Activated T-cell treated with anti-CD3 and anti-CD28 coated beads for 48 hours (primary cell): ENCODE measurements around the gene DNAJC18.

Source experiments
- DNase-seq: peaks from one replicate; pipeline ENCODE4 v3.0.0-alpha.2; 2020; ENCODE audit warnings: low read depth

The DNAJC18 gene

GRCh38 chr5:139403418-139403786 is 35.9 kb downstream of the DNAJC18 start:
- DNase-seq = no peak

GRCh38 chr5:139402561-139403158 is 36.7 kb downstream of the DNAJC18 start:
- DNase-seq = no peak

DNA sequence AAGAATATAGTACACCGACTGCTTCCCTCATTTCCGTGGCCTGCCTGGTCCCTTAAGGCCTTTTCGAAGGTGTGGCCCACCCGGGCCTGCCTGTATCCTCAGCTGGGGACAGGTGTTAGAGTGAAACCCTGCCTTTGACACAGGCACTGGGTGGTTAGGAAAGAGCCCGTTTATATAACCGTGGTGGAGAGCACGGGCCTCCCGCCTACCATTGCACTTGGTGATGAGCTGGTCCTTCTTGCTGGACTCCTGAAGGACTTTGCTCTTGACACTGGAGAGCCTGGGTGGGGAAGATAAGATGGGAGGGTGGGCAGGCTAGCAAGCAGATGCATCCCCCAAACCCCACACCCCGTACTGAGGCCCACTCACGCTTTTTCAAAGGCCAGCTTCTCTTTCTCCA is 37.8 kb downstream of the DNAJC18 start:
- DNase-seq = no peak

DNA sequence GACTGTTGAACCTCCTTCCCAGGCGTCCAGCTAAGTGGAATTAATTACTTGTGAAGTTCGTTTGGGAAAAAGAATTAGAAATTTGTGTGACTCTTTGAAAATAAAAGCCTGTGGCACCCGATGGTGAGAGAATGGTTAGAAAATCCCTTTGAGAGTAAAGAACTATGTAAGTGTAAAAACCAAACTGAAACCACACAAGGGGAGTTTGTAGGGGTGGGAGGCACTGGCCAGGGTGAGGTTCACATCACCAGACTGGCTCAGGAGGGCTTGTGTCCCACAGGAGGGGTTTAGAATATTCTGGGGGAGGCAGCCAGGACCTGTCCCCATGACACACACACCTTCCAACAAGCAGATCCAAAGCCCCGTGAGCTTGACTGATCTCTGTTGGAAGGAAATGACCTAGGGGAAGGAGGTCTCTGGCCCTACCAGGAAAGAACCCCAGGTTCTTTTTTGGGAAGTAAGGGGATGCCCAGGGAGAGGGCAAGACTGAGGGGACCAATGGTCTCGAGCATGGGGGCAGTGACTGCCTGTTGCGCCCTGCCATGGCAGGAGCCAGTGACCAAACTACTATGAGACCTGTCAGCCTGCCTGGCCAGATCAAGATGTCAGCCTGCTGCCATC is 39.7 kb downstream of the DNAJC18 start:
- no peak for DNase-seq

- DNase-seq = no peak
Observed at GRCh38 chr5:139397921-139398320, 41.4 kb downstream of the DNAJC18 start.

DNA sequence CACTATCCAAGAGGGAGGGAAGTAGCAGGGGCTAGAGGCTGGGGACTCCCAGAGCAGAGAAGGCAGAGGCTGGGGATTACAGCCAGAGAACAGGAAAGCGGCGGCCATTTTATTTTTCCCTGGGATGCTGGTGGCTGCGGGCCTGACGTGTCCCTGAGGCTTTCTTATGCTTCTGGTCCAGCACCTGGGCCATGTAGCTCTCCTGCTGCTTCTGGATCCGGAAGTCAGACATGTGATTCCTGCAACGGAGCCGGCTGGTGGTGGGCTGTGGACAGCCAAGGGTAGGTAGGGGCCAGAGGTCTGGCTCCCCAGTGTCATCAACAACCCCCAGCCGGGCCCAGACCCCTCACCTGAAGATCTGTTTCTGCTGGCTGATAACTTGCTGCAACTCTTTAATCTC is 42.6 kb downstream of the DNAJC18 start:
- DNase-seq = no peak

DNA sequence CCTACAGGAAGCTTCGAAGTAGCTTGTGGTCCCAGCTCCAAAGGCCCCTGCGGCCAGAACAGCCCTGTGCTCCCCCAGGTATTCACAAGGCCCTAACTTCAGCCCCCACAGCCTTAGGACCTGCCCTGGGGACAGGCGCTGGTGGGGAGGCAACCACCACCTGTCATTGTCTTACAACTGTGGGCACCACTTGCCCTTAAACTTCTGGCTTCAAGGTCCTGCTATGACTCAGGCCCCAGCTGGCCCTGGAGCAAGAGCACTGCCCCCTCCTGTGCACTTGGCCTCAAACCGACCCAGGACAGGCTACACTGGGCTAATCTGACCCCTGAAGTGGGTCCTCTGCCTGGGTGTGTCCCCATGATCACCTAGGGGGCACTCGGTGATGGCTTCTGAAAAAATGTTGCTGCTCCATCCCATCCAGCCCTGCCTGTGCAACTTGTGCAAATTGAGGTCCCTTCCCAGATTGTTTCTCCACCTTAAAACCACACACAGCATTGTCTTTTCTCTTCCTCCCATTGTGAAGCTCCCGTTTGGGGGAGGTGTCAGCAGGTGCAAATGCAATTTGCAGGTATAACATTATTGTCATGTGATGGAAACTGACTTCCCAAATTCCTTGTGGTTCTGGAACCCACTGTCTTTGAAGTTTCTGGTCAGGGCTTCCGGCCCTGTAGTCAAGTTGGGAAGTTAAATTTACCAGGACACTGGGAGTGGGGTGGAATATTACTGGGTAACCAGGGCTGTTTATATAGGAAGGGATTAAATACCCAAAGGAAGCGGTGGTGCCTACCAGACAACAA is 43.3 kb downstream of the DNAJC18 start:
- no peak for DNase-seq

DNA sequence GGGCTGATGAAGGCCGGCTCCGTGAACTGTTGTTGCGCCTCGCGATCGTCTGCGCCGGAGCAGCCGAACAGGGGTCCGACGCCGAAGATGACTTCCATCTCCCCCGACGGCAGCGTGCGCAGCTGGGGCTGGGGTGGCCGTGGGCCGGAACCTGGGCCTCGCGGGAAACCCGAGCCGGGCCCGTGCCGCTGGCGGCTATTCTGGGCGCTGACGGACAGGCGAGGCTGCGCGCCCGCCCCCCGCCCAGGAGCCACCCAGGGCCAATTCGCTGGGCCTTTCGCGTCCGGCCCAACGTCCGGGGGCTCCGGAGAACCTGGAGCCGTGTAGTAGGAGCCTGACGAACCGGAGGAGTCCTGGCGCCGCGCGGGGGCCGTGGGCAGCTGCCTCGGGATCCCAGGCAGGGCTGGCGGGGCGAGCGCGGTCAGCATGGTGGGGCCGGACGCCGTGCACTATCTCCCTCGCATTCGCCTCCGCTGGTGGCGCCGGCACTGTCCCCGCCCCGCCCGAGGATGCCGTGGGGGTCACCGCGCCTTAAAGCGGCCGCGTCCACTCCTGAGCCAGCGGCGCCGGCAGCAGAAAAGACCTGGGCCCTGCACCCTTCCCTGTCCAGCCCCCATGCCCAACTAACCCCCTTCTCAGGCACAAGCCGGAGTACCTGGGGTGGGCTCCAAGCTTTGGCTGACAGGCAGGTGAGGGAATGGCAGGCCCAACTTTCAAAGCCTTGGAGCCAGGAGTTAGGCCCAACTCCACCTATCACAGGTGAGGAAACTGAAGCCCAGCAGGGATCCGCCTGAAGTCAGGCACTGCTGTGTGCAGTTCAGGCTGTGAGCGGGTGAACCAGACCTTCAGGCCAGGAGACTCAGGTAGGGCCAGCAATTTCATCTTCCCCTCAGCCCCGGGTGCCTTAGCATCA is 44.4 kb downstream of the DNAJC18 start, which contains the start of gene PROB1:
PROB1 (minus strand) TSS at position 451 of the 913 bp plus-strand sequence; CDS start at position 428, 23 bp downstream.
- DNase-seq = no peak

DNA sequence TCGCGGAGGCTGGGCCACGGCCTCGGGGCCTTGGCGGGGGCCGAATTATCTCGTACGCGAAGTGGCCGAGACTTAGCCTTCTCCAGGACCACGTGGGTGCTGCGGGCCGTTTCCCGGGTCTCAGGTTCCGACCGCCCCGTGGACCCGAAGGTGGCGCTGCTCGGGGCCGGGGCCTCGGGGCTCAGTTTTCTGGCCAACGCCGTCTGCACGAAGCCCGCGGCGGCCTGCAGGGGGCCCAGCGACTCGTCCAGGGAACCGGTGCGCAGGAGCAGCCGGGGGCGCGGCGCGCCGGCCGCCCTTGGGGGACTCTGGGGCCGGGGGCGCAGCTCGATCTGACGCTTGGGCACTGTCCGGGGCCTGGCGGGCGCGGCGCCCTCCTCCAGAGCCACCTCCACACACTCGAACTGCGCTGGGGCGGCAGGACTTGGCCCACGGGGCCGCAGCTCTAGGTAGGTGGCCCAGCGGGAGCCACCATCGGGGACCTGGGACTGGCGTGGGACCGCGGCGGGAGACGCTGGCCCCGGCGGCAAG is 45.1 kb downstream of the DNAJC18 start:
- no peak for DNase-seq

DNA sequence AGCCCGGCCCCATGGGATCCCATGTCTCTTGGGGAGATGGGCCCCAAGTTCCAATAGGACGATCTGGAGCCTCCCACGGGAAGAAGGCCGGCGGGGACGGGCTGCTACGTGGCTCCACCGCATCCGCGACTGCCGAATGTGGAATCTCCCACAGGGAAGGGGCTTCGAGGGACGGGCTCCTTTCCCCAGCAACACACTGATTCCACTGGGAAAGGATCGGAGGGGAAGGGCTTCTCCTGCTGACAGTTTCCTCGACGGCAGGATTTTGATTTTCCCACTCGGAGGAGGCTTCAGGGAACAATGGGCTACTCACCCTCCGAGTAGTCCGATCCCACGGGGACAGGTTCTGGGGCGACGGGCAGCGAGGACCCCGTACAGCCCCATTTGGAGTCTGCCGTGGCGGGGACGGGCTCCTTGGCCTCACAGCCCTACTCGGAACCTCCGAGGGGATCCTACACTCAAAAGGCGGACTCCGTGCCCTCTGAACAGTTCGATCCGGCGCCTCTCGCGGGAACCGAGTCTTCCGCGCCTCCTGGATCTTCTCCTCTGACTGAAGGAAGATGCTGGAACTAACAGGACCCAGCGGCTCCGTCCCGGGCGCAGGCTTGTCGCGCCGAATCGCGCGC is 45.7 kb downstream of the DNAJC18 start:
- DNase-seq = no peak

- DNase-seq = peak; percentile 86
Observed at GRCh38 chr5:139392678-139393496, 46.4 kb downstream of the DNAJC18 start.

GRCh38 chr5:139392324-139392677 is 47.0 kb downstream of the DNAJC18 start:
- DNase-seq = no peak

DNA sequence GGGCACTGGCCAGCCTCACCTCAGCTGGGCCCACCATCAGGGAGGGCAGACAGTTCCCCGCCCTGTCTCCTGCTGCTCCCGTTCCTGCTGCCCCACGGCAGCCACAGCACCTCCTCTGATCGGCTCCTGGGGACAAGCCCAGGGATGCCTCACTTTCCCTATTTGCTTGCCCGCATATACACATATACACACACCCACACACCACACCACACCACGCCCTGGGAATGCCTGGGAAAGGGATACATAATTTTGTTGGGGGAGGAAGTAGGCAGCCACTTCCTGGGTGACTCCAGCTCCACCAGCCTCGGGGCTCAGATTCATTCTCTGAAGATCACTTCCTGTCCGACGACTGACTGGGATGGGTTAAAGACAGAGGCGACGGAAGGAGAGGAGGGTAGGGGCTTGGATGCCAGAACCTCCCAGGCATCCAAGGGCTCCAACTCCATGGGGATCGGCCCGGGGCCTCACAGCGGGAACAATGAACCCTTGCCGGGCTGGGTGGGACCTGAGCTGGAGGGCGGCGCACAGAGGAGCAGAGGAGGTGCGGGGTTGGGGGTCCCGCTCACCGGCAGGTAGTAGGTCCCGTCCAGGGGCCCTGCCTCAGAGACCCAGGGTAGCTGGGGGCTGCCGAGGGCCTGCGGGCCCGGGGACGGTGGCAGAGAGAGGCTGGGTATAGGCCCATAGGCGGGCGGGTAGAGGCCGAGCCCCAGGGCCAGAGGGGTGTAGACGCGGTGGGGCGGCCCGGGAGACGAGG is 47.6 kb downstream of the DNAJC18 start:
- no peak for DNase-seq

DNA sequence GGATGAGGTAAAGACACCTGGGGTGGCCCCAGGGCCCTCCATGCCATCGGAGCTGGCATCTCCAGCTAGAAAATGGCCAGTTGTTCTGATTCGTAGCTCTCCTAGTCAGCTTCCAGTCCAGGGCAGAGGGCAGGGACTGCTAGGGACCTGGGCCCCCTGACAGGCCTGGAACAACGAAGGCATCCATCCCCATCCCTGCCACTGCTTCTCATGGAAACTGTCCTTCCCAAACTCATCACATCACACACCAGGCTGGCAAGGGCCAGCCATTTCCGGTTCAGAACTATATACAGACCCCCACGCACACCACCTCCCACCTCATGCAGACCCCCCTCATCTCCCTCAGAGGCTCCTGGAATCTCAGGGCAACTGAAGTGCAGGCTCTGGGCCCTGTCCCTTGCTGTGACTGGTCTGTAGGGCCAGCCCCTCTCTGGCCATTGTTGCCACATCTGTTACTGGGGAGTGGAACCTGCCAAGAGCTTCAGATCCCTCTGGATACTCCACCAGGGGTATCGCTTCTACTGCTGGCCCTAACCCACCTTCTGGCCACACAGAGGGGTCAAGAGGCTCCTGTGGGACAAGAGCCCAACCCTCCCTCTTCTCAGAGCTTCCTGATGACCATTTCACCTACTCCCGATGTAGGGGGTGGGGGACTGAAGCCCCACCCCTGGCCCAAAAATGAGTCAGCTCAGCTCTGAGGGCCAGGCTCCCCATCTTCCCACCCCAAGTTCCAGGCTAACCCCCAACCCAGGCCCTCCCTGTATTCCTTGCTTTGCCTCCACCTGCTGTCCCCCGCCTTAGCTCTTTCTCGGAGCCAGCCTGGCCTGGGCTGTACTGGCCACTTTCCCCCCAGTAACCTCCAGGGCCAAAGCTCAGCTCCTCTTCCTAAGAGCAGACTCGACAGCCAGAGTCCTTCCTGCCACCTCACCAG is 48.4 kb downstream of the DNAJC18 start:
- no peak for DNase-seq

DNA sequence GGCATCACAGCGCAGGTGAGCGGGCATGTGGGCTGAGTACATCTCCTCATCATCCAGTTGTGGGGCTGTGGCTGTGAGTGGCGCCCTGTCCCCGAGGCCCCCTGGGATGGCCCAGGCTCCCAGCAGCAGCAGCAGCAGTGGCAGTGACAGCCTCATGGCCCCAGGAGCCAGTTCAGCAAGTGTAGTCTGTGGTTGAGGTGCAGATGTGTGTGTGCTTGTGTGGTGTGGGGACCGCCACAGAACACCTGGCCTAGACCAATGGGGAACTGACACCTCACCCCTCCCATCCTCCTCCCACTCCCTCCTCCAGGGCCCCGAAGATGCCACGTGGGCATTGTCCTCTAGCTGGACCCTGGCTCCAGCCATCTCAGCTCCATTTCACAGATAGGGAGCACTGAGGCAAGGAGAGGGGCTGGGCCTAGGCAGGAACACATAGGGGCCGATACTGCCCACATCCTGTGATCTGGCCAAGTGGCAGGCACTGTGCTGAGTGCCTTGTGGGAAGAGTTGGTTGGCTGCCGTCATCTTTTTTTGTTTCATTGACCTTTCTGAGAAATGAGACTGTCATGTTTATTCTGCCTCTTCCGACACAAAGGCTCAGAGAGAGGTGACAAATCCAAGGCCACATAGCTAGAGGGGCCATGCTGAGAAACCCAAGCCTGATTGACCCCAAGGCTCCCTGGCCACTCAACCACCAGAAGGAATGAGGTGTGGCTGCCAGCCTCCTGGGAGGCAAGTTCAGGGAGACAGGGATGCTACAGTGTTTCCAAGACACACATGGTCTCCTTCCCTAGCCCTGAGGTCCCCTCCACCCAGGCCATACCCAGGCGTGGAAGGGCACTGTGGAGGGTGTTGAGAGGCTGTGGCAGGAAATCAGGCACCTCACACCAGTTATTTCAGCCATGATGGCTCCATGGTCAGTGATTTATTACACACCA is 49.4 kb downstream of the DNAJC18 start, which contains the start of gene MZB1:
MZB1 (minus strand) TSS at position 213 of the 938 bp plus-strand sequence; CDS start at position 156, 57 bp downstream.
- peak; percentile 54 for DNase-seq

- no peak for DNase-seq
Observed at GRCh38 chr5:139388198-139388821, 51.0 kb downstream of the DNAJC18 start.

- DNase-seq = no peak
Observed at GRCh38 chr5:139387611-139388197, 51.6 kb downstream of the DNAJC18 start.
